Ovary (tissue), 3 donors: ENCODE results near the gene DENND1A.

Source experiments
- CTCF ChIP-seq, 3 donors: fragments of 450-650 bp in 2 of 3; fragments of 200-600 bp in 1 of 3; IDR thresholded peaks; one replicate each; pipeline versions ENCODE4 v1.5.1 to v1.8.0; 2016 to 2022; ENCODE audit warnings: antibody characterized with exemption in 3 of 3, mild to moderate bottlenecking in 1 of 3
- EP300 ChIP-seq: sonication (generic); formaldehyde crosslinking; IDR thresholded peaks from one replicate; pipeline ENCODE4 v1.6.1; 2017; ENCODE audit warnings: antibody characterized with exemption
- POLR2A ChIP-seq: fragments of 450-650 bp; IDR thresholded peaks from one replicate; pipeline ENCODE4 v1.6.1; 2017; ENCODE audit warnings: antibody characterized with exemption, mild to moderate bottlenecking, moderate library complexity
- donor health status: DM: no; HTN: no; CAD: no.

GRCh38 chr9:123795336-123795735 is 134.6 kb downstream of the DENND1A start:
- TF ChIP-seq CTCF (IDR thresholded peaks at IDR 0.05), result no peak
- no peak for TF ChIP-seq EP300
- no peak for TF ChIP-seq POLR2A
